GM21360 (cell line): ENCODE data around the gene TMEM151B.
A peak's percentile ranks its signal among the peaks of the same experiment; 100 is the strongest.

Experiments used
- ATAC-seq: cut with Tn5 transposase; IDR thresholded peaks from one replicate; pipeline ENCODE4 v1.9.1; 2021; ENCODE audit warnings: mild to moderate bottlenecking, moderate library complexity; ENCODE audit not compliant: unreplicated experiment

TMEM151B gene

GRCh38 chr6:44232676-44233566 is 37.3 kb upstream of the TMEM151B start:
- ATAC-seq = no peak

GRCh38 chr6:44233567-44234100 is 36.6 kb upstream of the TMEM151B start:
- no peak for ATAC-seq

- ATAC-seq = no peak
Measured at GRCh38 chr6:44234101-44235025, 35.9 kb upstream of the TMEM151B start.

- no peak for ATAC-seq
Measured at GRCh38 chr6:44235269-44235668, 35.0 kb upstream of the TMEM151B start.

- no peak for ATAC-seq
Measured at GRCh38 chr6:44235891-44236516, 34.2 kb upstream of the TMEM151B start.

GRCh38 chr6:44237021-44237812 is 33.0 kb upstream of the TMEM151B start:
- ATAC-seq = peak; percentile 41

- peak; percentile 68 for ATAC-seq
Measured at GRCh38 chr6:44237813-44238433, 32.3 kb upstream of the TMEM151B start.

GRCh38 chr6:44238687-44239350 is 31.4 kb upstream of the TMEM151B start:
- no peak for ATAC-seq

GRCh38 chr6:44243345-44243744 is 26.9 kb upstream of the TMEM151B start:
- no peak for ATAC-seq

- no peak for ATAC-seq
Measured at GRCh38 chr6:44245391-44245911, 24.8 kb upstream of the TMEM151B start.

GRCh38 chr6:44245912-44246662 is 24.2 kb upstream of the TMEM151B start:
- peak; percentile 43 for ATAC-seq

- peak; percentile 59 for ATAC-seq
Measured at GRCh38 chr6:44246663-44247337, 23.4 kb upstream of the TMEM151B start, which contains the start of gene HSP90AB1. Gene HSP90AB1 (plus strand): TSS chr6:44247101. CDS start chr6:44248630, 1,529 bp downstream.

GRCh38 chr6:44247338-44248302 is 22.6 kb upstream of the TMEM151B start:
- ATAC-seq = peak; percentile 17

- ATAC-seq = no peak
Measured at GRCh38 chr6:44248579-44248978, 21.7 kb upstream of the TMEM151B start.

GRCh38 chr6:44249082-44249748 is 21.0 kb upstream of the TMEM151B start:
- no peak for ATAC-seq
